Parathyroid adenoma (tissue), 2 donors: ENCODE data around the gene CPT1A.

Experiments used
- H2AFZ ChIP-seq: fragments of 300-600 bp; sonication (generic); one replicate; pipeline ENCODE4 v1.7.0; 2017; ENCODE audit warnings: antibody characterized with exemption, mild to moderate bottlenecking
- H3K27ac ChIP-seq: fragments of 300-600 bp; sonication (generic); one replicate; pipeline ENCODE4 v1.7.0; 2017
- H3K27me3 ChIP-seq: fragments of 300-600 bp; sonication (generic); one replicate; pipeline ENCODE4 v1.7.0; 2017; ENCODE audit warnings: low read length; ENCODE audit not compliant: control insufficient read depth, insufficient read depth
- H3K36me3 ChIP-seq: fragments of 300-600 bp; sonication (generic); one replicate; pipeline ENCODE4 v1.7.0; 2017; ENCODE audit warnings: low read length; ENCODE audit not compliant: control insufficient read depth, insufficient read depth
- H3K4me1 ChIP-seq: fragments of 300-600 bp; sonication (generic); one replicate; pipeline ENCODE4 v1.7.0; 2017; ENCODE audit warnings: control low read depth
- H3K4me2 ChIP-seq: fragments of 300-600 bp; sonication (generic); one replicate; pipeline ENCODE4 v1.7.0; 2017; ENCODE audit warnings: low read length
- H3K4me3 ChIP-seq: fragments of 300-600 bp; sonication (generic); one replicate; pipeline ENCODE4 v1.7.0; 2017; ENCODE audit warnings: low read depth, low read length
- H3K79me2 ChIP-seq: fragments of 300-600 bp; sonication (generic); one replicate; pipeline ENCODE4 v1.7.0; 2017; ENCODE audit warnings: control low read depth
- H3K9ac ChIP-seq: fragments of 300-600 bp; sonication (generic); one replicate; pipeline ENCODE4 v1.7.0; 2017; ENCODE audit warnings: mild to moderate bottlenecking
- H3K9me3 ChIP-seq: fragments of 300-600 bp; sonication (generic); one replicate; pipeline ENCODE4 v1.7.0; 2017; ENCODE audit warnings: low read length; ENCODE audit not compliant: control insufficient read depth
- CTCF ChIP-seq: fragments of 300-600 bp; sonication (generic); IDR thresholded peaks from one replicate; pipeline ENCODE4 v1.7.0; 2017; ENCODE audit warnings: antibody characterized with exemption, mild to moderate bottlenecking
- donor health status: primary hyperparathyroidism.

Gene CPT1A

DNA sequence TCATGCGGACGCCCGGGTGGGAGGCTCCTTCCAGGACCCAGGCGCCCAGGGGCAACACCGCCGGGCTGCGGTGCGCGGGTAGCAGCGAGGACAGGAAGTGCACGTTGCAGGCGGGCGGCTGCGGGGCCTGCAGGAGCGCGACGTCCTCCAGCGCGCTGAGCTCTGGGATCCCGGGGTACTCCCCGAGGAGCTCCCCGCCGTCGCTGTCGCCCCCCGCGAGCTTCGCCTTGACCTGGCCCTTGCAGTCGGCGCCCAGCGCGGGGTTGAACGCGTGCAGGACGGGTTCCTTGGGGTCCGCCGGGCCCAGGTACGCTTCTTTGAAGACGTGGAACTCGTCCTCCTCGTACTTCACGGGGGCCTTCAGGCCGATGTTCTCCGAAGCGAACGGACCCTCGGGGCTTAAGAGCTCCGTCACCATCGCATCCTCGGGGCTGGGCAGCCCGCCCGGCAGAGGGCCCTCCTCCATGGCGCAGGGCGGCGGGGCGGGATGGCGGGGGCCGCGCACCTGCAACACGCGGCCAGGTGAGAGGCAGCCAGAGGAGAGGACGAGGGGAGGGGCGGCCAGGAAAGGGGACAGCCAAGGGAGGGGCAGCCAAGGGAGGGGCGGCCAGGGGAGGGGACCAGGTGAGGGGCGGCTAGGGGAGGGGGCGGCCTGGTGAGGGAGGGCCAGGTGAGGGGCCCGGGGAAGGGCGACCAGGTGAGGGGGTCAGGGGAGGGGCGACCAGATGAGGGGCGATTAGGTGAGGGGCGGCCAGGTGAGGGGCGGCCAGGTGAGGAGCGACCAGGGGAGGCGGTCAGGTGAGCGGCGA is 91.3 kb downstream of the CPT1A start:
- Histone ChIP-seq H3K9me3 (no peaks in the 10 kb centered on the region), H3K27ac (no peak overlapping the region), H3K4me2 (no peak overlapping the region), H3K27me3 (no peaks in the 10 kb centered on the region), H3K4me3 (no peak overlapping the region), H3K36me3 (no peaks in the 10 kb centered on the region), H3K9ac (no peak overlapping the region), H3K4me1 (no peaks in the 10 kb centered on the region), H3K79me2 (no peaks in the 10 kb centered on the region), H2AFZ (no peak overlapping the region)
- no peak for TF ChIP-seq CTCF

DNA sequence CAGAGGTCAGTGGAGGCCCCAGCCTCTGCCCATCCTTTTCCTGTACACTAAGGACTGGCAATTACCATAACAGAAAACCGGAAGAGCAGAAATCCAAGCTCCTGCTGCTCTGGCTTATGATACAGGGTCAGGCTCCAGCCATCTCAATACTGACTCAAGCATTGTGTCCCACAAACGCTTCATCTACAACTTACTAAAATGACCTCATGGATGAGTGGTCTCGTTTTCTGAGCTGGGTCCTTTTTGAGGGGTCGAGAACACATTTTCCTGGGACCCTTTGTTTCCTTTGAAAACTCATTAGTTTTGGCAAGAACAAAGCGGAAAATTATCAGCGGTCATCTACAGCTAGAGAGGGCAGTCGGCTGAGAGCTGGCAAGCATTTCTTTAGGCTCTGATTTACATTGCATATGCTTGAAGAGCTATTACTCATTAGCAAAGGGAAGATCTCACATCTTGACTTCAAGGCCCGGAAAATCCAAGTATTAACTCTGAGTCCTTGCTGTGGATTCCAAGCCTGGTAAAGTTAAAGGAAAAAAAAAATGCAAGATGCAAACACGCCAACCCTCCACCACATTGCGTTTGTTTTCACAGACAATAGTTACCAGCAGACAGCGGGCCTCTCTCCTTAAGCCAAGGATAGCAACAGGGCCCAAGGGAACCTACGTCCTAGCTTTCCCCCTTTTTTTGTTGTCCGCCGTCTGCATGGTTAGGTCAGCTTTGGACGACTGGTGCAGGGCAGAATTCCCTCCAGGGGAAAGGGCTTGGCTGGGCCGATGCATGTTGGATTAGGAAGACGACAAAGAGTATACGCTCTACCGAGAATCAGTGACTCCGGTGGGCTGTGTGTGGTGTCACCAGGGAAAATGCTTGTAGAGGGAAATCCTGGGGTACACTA is 92.2 kb downstream of the CPT1A start:
- H3K27ac ChIP-seq = peak overlapping the region; percentile 25
- no peaks in the 10 kb centered on the region for H3K27me3 ChIP-seq
- no peak for TF ChIP-seq CTCF
- no peaks in the 10 kb centered on the region for H3K79me2 ChIP-seq
- H3K4me2 ChIP-seq = no peak overlapping the region
- H3K4me1 ChIP-seq = no peaks in the 10 kb centered on the region
- H3K36me3 ChIP-seq = no peaks in the 10 kb centered on the region
- no peak overlapping the region for H3K9ac ChIP-seq
- H3K9me3 ChIP-seq = no peaks in the 10 kb centered on the region
- no peak overlapping the region for H3K4me3 ChIP-seq
- peak overlapping the region; percentile 51 for H2AFZ ChIP-seq

DNA sequence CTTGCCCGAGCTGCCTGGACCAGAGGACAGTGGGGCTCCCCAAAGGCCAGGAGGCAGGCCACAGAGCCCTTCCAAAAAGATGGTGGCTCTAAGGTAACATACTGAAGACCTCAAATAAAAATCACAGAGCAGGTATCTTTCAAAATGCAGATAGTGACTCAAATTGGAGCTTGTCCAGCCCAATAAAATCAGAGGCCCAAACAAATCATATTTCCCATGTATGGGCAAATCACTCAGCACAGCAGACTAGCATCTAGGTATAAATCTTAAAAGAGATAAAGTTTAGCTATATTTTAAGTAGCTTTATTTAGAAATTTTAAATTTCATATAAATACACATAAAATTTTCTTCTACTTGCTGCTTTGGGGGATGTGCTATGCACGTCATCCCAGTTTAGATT is 93.7 kb downstream of the CPT1A start:
- H3K27ac ChIP-seq = no peak overlapping the region
- no peaks in the 10 kb centered on the region for H3K9me3 ChIP-seq
- no peak overlapping the region for H3K4me3 ChIP-seq
- H2AFZ ChIP-seq = no peak overlapping the region
- TF ChIP-seq CTCF = no peak
- no peak overlapping the region for H3K9ac ChIP-seq
- H3K27me3 ChIP-seq = no peaks in the 10 kb centered on the region
- no peaks in the 10 kb centered on the region for H3K36me3 ChIP-seq
- H3K4me1 ChIP-seq = no peaks in the 10 kb centered on the region
- no peak overlapping the region for H3K4me2 ChIP-seq
- no peaks in the 10 kb centered on the region for H3K79me2 ChIP-seq

DNA sequence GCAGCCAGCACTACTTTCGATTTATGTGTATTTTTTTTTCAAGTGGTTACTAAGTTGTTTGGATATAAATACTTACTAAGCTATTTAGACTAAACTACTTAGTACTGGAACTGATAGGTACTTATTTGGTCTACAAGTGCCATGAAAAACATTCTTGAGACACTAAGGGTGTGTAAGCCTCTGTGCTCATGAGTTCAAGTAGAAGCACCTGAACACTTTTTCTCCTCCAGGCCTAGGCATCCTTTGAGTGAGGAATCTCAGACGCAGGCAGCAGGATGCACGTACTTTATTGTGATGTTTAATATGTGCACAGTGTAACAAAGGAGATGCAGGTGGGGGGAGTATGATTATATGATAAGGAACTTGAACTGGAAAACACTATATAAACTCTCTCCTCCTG is 98.2 kb downstream of the CPT1A start:
- no peak overlapping the region for H3K4me2 ChIP-seq
- H3K79me2 ChIP-seq = no peaks in the 10 kb centered on the region
- H3K9ac ChIP-seq = no peak overlapping the region
- H3K4me3 ChIP-seq = no peak overlapping the region
- H3K27ac ChIP-seq = no peak overlapping the region
- H2AFZ ChIP-seq = no peak overlapping the region
- H3K27me3 ChIP-seq = no peaks in the 10 kb centered on the region
- H3K36me3 ChIP-seq = no peaks in the 10 kb centered on the region
- H3K4me1 ChIP-seq = peaks cover 3% of the 10 kb centered on the region
- H3K9me3 ChIP-seq = no peaks in the 10 kb centered on the region
- no peak for TF ChIP-seq CTCF
